ENCODE results near the gene ARRDC2. TPM values are rescaled to one million over a fixed set of nuclear protein-coding genes. Genes with fewer than 3 reads are reported as not detected.

ARRDC2 gene
- total and polyA plus RNA-seq, 10 of the 15 experiments (the other 5 are each of a cell fraction or from before 2014, with no cell fraction given): 0.48 to 10.1 (median 4.8) TPM

- TF ChIP-seq IRF3 (IDR thresholded peaks at IDR 0.05): no peak
- no peak for TF ChIP-seq ZNF24 (IDR thresholded peaks at IDR 0.05)
- TF ChIP-seq E4F1 (IDR thresholded peaks at IDR 0.05; ENCODE audit: borderline replicate concordance, partially characterized antibody): no peak
- TF ChIP-seq POLR2AphosphoS5 (IDR thresholded peaks at IDR 0.05; ENCODE audit: low read length): no peak
Measured at GRCh38 chr19:18016209-18016910, 8.4 kb downstream of the ARRDC2 start (continued).

- intact Hi-C loops (cut with micrococcal nuclease; ENCODE audit: unreplicated experiment): no loop called here
- Histone ChIP-seq H3K79me2 (ENCODE audit: control insufficient read depth, insufficient read depth, low read length) (peaks cover 3% of the 10 kb centered on the region), H3K9me3 (replicated peaks; ENCODE audit: control insufficient read depth, insufficient read depth, low read length) (no peaks in the 10 kb centered on the region), H3K9ac (ENCODE audit: control insufficient read depth, insufficient read depth, low read length) (no peak overlapping the region), H3K4me2 (ENCODE audit: control insufficient read depth, insufficient read depth) (no peak overlapping the region), H4K20me1 (ENCODE audit: control insufficient read depth, insufficient read depth) (no peaks in the 10 kb centered on the region), H2AFZ (ENCODE audit: control insufficient read depth, low read depth, low read length) (no peak overlapping the region), H3K27ac (ENCODE audit: control insufficient read depth, insufficient read depth) (no peak overlapping the region), H3K36me3 (ENCODE audit: control insufficient read depth in 2 of 2, insufficient read depth in 2 of 2, low read length in 1 of 2) (peaks cover 0 to 6% of the 10 kb centered on the region in 2 experiments; a peak in 3 of 4 replicates), H3K4me1 (ENCODE audit: control insufficient read depth, insufficient read depth, low read length) (peaks cover 9% of the 10 kb centered on the region), H3K27me3 (replicated peaks in 1 of 2; ENCODE audit: control insufficient read depth in 2 of 2, insufficient read depth in 2 of 2, low read length in 1 of 2) (no peaks in the 10 kb centered on the region), H3K4me3 (no peak overlapping the region)
- FAIRE-seq (no peak), DNase-seq (ENCODE audit: low read depth, low spot score) (no peak), ATAC-seq (no peak)
- RAD21 ChIA-PET (ENCODE audit: unreplicated experiment): no interaction called here
- CTCF ChIA-PET: no interaction called here
- in situ Hi-C loops (cut with MboI): loop anchor here (5.0 kb wide), 1 partner anchor 40 kb away; no protein-coding TSS in a partner anchor
- SMC1A ChIA-PET (ENCODE audit: uncharacterized antibody, unreplicated experiment): interaction anchor here (1.3 kb wide), 1 partner anchor 41 kb away, joined by 3 read pairs; no protein-coding TSS in a partner anchor
- POLR2A ChIA-PET: no interaction called here
- WGBS (ENCODE audit: insufficient coverage, insufficient replicate concordance, low lambda C conversion rate, missing lambda C conversion rate): 87% methylated on average over 15 of the region's 15 CpGs
- BruUV-seq (replicated peaks): no TSS peak
- TF ChIP-seq ZBED1 (IDR thresholded peaks at IDR 0.05; ENCODE audit: borderline replicate concordance): no peak
- no peak for TF ChIP-seq GATAD2B (conservative IDR thresholded peaks at IDR 0.05; ENCODE audit: low read depth)
- TF ChIP-seq KAT2A (conservative IDR thresholded peaks at IDR 0.05; ENCODE audit: control insufficient read depth, low read depth, low read length): no peak
- TF ChIP-seq ZNF687 (IDR thresholded peaks at IDR 0.05): no peak
- TF ChIP-seq PAX5 (IDR thresholded peaks at IDR 0.05; ENCODE audit: borderline replicate concordance, low read depth, low read length): no peak
- TF ChIP-seq GABPA (IDR thresholded peaks at IDR 0.05; ENCODE audit: low read depth): no peak
- no peak for TF ChIP-seq ZZZ3 (IDR thresholded peaks at IDR 0.05; ENCODE audit: control insufficient read depth, insufficient read length, low read depth)
- no peak for TF ChIP-seq TARDBP (IDR thresholded peaks at IDR 0.05; ENCODE audit: borderline replicate concordance)
Measured at GRCh38 chr19:18017275-18018083, 9.5 kb downstream of the ARRDC2 start.

Measured in GM12878 (cell line).